H1 (cell line): ENCODE data around the gene SIPA1L3. TPM values are rescaled to one million over a fixed set of nuclear protein-coding genes. Genes with fewer than 3 reads are reported as not detected.

Source experiments
- CTCF ChIA-PET: fragments of 300-600 bp; sonication (Branson Sonifier 250); formaldehyde crosslinking; loops from one replicate; lab custom pipeline; 2021; ENCODE audit not compliant: partially characterized antibody; lab: Charles Lee
- POLR2A ChIA-PET: fragments of 300-600 bp; sonication (Branson Sonifier 250); formaldehyde crosslinking; loops from one replicate; lab custom pipeline; 2021; ENCODE audit warnings: inconsistent platforms; ENCODE audit not compliant: partially characterized antibody; lab: Charles Lee
- DNase-seq, 2 experiments: peaks; one replicate each; pipeline versions ENCODE4 v3.0.0 to v3.0.0-alpha.2; 2010 to 2022; ENCODE audit warnings: low spot score in 2 of 2, low read depth in 1 of 2, mixed read lengths in 1 of 2
- FAIRE-seq: peaks from 2 replicates; lab custom pipeline; 2011; peaks lifted over from hg19 to GRCh38; lab: Jason Lieb, UNC
- H2AFZ ChIP-seq: 2 replicates; pipeline ENCODE4 v1.8.1; 2012; ENCODE audit warnings: low read length, inconsistent platforms
- H2AK5ac ChIP-seq: 2 replicates; pipeline ENCODE4 v1.6.1; 2013; ENCODE audit warnings: low read depth, low read length
- H2BK120ac ChIP-seq: replicated peaks from 2 replicates; pipeline ENCODE3; 2013; ENCODE audit warnings: low read depth, low read length, inconsistent platforms
- H2BK12ac ChIP-seq: 2 replicates; pipeline ENCODE4 v1.6.1; 2013; ENCODE audit warnings: low read depth, low read length
- H2BK15ac ChIP-seq: 2 replicates; pipeline ENCODE4 v1.6.1; 2013; ENCODE audit warnings: low read length
- H2BK20ac ChIP-seq: 2 replicates; pipeline ENCODE4 v1.6.1; 2013; ENCODE audit warnings: low read length
- H2BK5ac ChIP-seq: 2 replicates; pipeline ENCODE4 v1.6.1; 2013; ENCODE audit warnings: low read depth, low read length
- H3K14ac ChIP-seq: 2 replicates; pipeline ENCODE4 v1.6.1; 2013; ENCODE audit warnings: inconsistent platforms; ENCODE audit not compliant: insufficient read length
- H3K18ac ChIP-seq: 2 replicates; pipeline ENCODE4 v1.6.1; 2013; ENCODE audit warnings: low read length; ENCODE audit errors: extremely low read depth
- H3K23ac ChIP-seq: 2 replicates; pipeline ENCODE4 v1.6.1; 2013; ENCODE audit warnings: inconsistent platforms; ENCODE audit not compliant: insufficient read length
- H3K23me2 ChIP-seq: 2 replicates; pipeline ENCODE4 v1.6.1; 2013; ENCODE audit warnings: low read depth, low read length
- H3K27ac ChIP-seq: 2 replicates; pipeline ENCODE4 v1.6.1; 2011; ENCODE audit warnings: low read depth, low read length, inconsistent platforms
- H3K27me3 ChIP-seq, 4 experiments: replicated peaks in 1 of 4; 1 replicate in 1 of 4; 2 replicates in 3 of 4; pipeline versions ENCODE4 v1.6.1 to v1.8.1; 2011 to 2013; ENCODE audit warnings: low read length in 3 of 4, mild to moderate bottlenecking in 3 of 4, inconsistent platforms in 2 of 4, mixed read lengths in 2 of 4, moderate library complexity in 1 of 4; ENCODE audit not compliant: control insufficient read depth in 3 of 4, insufficient read depth in 3 of 4; ENCODE audit errors: extremely low read depth in 1 of 4
- H3K36me3 ChIP-seq, 4 experiments: 2 replicates each; pipeline versions ENCODE4 v1.6.1 to v1.8.1; 2011 to 2013; ENCODE audit warnings: mild to moderate bottlenecking in 4 of 4, low read length in 3 of 4, moderate library complexity in 2 of 4, control low read depth in 1 of 4, inconsistent platforms in 1 of 4; ENCODE audit not compliant: insufficient read depth in 4 of 4, control insufficient read depth in 2 of 4
- H3K4ac ChIP-seq: replicated peaks from 2 replicates; pipeline ENCODE3; 2013; ENCODE audit warnings: low read length, low read depth, mixed read lengths, inconsistent platforms; ENCODE audit not compliant: insufficient read length
- H3K4me1 ChIP-seq, 4 experiments: replicated peaks in 1 of 4; 1 replicate in 1 of 4; 2 replicates in 3 of 4; pipeline versions ENCODE4 v1.6.1 to v1.8.1; 2011 to 2013; ENCODE audit warnings: low read length in 3 of 4, inconsistent platforms in 2 of 4, mixed read lengths in 1 of 4; ENCODE audit not compliant: insufficient read depth in 4 of 4, control insufficient read depth in 3 of 4
- H3K4me2 ChIP-seq, 2 experiments: 2 replicates each; pipeline versions ENCODE4 v1.6.1 to v1.8.1; 2011 to 2013; ENCODE audit warnings: low read depth in 2 of 2, low read length in 2 of 2, control low read depth in 1 of 2, inconsistent platforms in 1 of 2, mild to moderate bottlenecking in 1 of 2; ENCODE audit not compliant: insufficient read depth in 1 of 2
- H3K4me3 ChIP-seq, 4 experiments: fragments of 200-600, 300-600 bp in 1 of 4; sonication (generic), shearing (Covaris generic), sonication (Bioruptor Twin) in 1 of 4; 2 replicates each; pipeline versions ENCODE4 v1.5.1 to v1.8.1; 2011 to 2016; ENCODE audit warnings: low read length in 4 of 4, low read depth in 3 of 4, control low read depth in 2 of 4, inconsistent platforms in 2 of 4, mild to moderate bottlenecking in 2 of 4, mixed read lengths in 1 of 4, moderate library complexity in 1 of 4; ENCODE audit not compliant: insufficient read depth in 2 of 4; ENCODE audit errors: extremely low read depth in 1 of 4
- H3K56ac ChIP-seq: replicated peaks from 2 replicates; pipeline ENCODE3; 2013; ENCODE audit warnings: low read depth, mild to moderate bottlenecking, mixed read lengths, low read length, inconsistent platforms; ENCODE audit not compliant: insufficient read length
- H3K79me1 ChIP-seq: 2 replicates; pipeline ENCODE4 v1.6.1; 2013; ENCODE audit warnings: low read depth, low read length, control low read depth
- H3K79me2 ChIP-seq, 2 experiments: 2 replicates each; pipeline versions ENCODE4 v1.6.1 to v1.8.1; 2012 to 2013; ENCODE audit warnings: low read length in 2 of 2, mild to moderate bottlenecking in 2 of 2, inconsistent platforms in 1 of 2; ENCODE audit not compliant: insufficient read depth in 2 of 2, control insufficient read depth in 1 of 2
- H3K9ac ChIP-seq, 4 experiments: replicated peaks in 1 of 4; 1 replicate in 1 of 4; 2 replicates in 3 of 4; pipeline versions ENCODE4 v1.6.1 to v1.8.1; 2011 to 2013; ENCODE audit warnings: low read depth in 3 of 4, low read length in 3 of 4, control low read depth in 2 of 4, mild to moderate bottlenecking in 2 of 4, moderate library complexity in 2 of 4, inconsistent platforms in 1 of 4; ENCODE audit errors: extremely low read depth in 1 of 4
- H3K9me3 ChIP-seq, 2 experiments: 2 replicates each; pipeline versions ENCODE4 v1.6.1 to v1.8.1; 2012 to 2013; ENCODE audit warnings: mild to moderate bottlenecking in 2 of 2, moderate library complexity in 2 of 2, control low read depth in 1 of 2, inconsistent platforms in 1 of 2, low read depth in 1 of 2, low read length in 1 of 2, mixed read lengths in 1 of 2; ENCODE audit not compliant: insufficient read depth in 2 of 2
- H4K20me1 ChIP-seq, 2 experiments: replicated peaks in 1 of 2; 2 replicates each; pipeline versions ENCODE3 to v1.8.1; 2011 to 2013; ENCODE audit warnings: inconsistent platforms in 2 of 2, low read length in 2 of 2, mild to moderate bottlenecking in 1 of 2; ENCODE audit not compliant: insufficient read depth in 2 of 2, control insufficient read depth in 1 of 2
- H4K5ac ChIP-seq: 2 replicates; pipeline ENCODE4 v1.6.1; 2013; ENCODE audit warnings: low read length, low read depth, mixed read lengths, inconsistent platforms; ENCODE audit not compliant: insufficient read length
- H4K8ac ChIP-seq: 2 replicates; pipeline ENCODE4 v1.8.0; 2013; ENCODE audit warnings: mild to moderate bottlenecking, moderate library complexity, low read length, inconsistent platforms; ENCODE audit not compliant: insufficient read depth; ENCODE audit errors: extremely low read depth
- H4K91ac ChIP-seq: replicated peaks from 2 replicates; pipeline ENCODE3; 2013; ENCODE audit warnings: low read length, mixed read lengths, inconsistent platforms; ENCODE audit not compliant: insufficient read length
- BACH1 ChIP-seq: IDR thresholded peaks from 2 replicates; pipeline ENCODE4 v1.6.1; 2012; ENCODE audit warnings: low read length, improper control_type of control experiment
- BCL11A ChIP-seq, 2 experiments: IDR thresholded peaks; one replicate each; pipeline ENCODE4 v1.6.1; 2011; ENCODE audit warnings: low read depth in 2 of 2, low read length in 2 of 2, mild to moderate bottlenecking in 2 of 2
- KDM4A ChIP-seq: IDR thresholded peaks from one replicate; pipeline ENCODE4 v1.7.1; 2012; ENCODE audit warnings: low read depth, mild to moderate bottlenecking, moderate library complexity, low read length, inconsistent platforms; ENCODE audit not compliant: severe bottlenecking
- RFX5 ChIP-seq: IDR thresholded peaks from 2 replicates; pipeline ENCODE4 v1.6.1; 2011; ENCODE audit warnings: low read depth, low read length, improper control_type of control experiment, borderline replicate concordance
- SAP30 ChIP-seq: fragments of 300-600 bp; sonication (generic); IDR thresholded peaks from 2 replicates; pipeline ENCODE4 v1.7.1; 2012; ENCODE audit warnings: low read length, moderate library complexity, mild to moderate bottlenecking, inconsistent platforms; ENCODE audit not compliant: insufficient read depth, insufficient replicate concordance
- SIX5 ChIP-seq: IDR thresholded peaks from 2 replicates; pipeline ENCODE4 v1.6.1; 2011; ENCODE audit warnings: mild to moderate bottlenecking, low read depth, low read length
- SP1 ChIP-seq: IDR thresholded peaks from 2 replicates; pipeline ENCODE4 v1.6.1; 2011; ENCODE audit warnings: low read depth, low read length
- SUZ12 ChIP-seq: fragments of 200-600 bp; sonication (generic); IDR thresholded peaks from 2 replicates; pipeline ENCODE4 v1.6.1; 2012; ENCODE audit warnings: mild to moderate bottlenecking, inconsistent platforms, low read length, moderate library complexity, mixed read lengths
- WGBS, 2 experiments: shearing (Covaris generic) in 1 of 2; methylation state at CpG; one replicate each; pipeline versions ENCODE4 v1.1.6 to v1.1.7; 2013 to 2015; ENCODE audit warnings: low lambda C conversion rate in 2 of 2, mixed read lengths in 2 of 2, inconsistent platforms in 1 of 2, low coverage in 1 of 2, missing lambda C conversion rate in 1 of 2; ENCODE audit not compliant: insufficient replicate concordance in 2 of 2, insufficient coverage in 1 of 2, insufficient read length in 1 of 2; ENCODE audit errors: extremely low coverage in 1 of 2, missing lambda C conversion rate in 1 of 2; 5-methylcytosine and 5-hydroxymethylcytosine counted together
- polyA plus RNA-seq, 7 experiments: library from polyadenylated mRNA; depleted of rRNA in 3 of 7; stranded (reverse) in 5 of 7; unstranded in 2 of 7; fragments of >200 nt in 5 of 7; fragments of 200-250 nt in 2 of 7; gene quantifications; 1 replicate in 5 of 7; 2 replicates in 1 of 7; 4 replicates in 1 of 7; pipeline versions ENCODE4 v1.2.1 to v1.2.3, GENCODE V29; 2011 to 2013; ENCODE audit warnings: missing spikeins in 2 of 7, mixed read lengths in 2 of 7
- total RNA-seq: library from RNA; stranded (reverse); fragmentation: NEBNext Ultra II Directional; extraction: Animal tissue kit (Norgen Biotek cat#: 25700); gene quantifications from 2 replicates; pipeline ENCODE4 v1.2.1, GENCODE V29; 2021
- TF ChIP-seq, protein P1 (sequence below): IDR thresholded peaks from 2 replicates; pipeline ENCODE4 v1.6.1; 2012; ENCODE audit warnings: inconsistent platforms

SIPA1L3 gene
- total and polyA plus RNA-seq, 2 of the 8 experiments (the other 6 are each of a cell fraction or from before 2014, with no cell fraction given): 15.0 to 54.9 TPM

DNA sequence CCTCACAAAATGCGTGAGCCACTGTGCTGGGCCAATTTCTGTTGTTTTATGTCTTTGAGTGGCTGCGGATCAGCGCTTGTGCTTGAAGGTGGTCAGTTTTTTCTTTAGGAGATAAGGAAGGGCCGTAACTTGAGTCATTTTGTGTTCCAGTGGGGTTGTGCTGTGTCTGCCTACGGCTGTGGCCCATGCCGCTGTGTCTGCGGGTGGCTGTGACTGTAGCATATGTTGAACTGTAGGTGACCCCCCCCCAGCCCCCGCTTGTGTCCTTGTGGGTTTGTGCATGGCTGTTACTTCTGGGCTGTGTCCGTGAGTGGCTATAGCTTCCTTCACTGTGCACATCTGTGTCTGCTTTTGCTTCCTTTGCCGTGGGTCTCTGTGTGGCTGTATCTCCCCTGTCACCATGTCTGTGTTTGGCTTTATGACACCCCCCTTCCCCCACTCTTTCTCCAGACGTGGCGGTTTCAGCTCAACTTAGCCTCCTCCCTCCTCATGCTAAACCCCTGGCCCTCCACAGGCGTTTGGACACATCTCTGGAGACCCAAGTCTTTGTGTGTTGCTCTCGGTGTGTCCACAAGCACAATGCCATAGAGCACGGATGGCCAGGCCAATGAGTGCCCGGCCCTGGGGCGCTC is 348.5 kb downstream of the SIPA1L3 start:
- Histone ChIP-seq H2BK20ac (0 out of 2 replicates have a peak overlapping the region, but pooled peaks have one; percentile 48), H3K23ac (no peak overlapping the region), H2BK5ac (peak overlapping the region; percentile 44; the same call in 1 of the 2 replicates), H3K4ac (peak overlapping the region; percentile 91), H2AFZ (0 out of 2 replicates have a peak overlapping the region, but pooled peaks have one; percentile 34), H3K79me2 (no peaks in the 10 kb centered on the region), H4K5ac (no peak overlapping the region), H4K8ac (peak overlapping the region; percentile 46; the same call in 1 of the 2 replicates), H3K4me2 (peak overlapping the region; percentile 71 to 78), H3K79me1 (0 out of 2 replicates have a peak, but pooled peaks cover 2% of the 10 kb centered on the region), H3K23me2 (peaks cover 8% of the 10 kb centered on the region; the same call in 1 of the 2 replicates), H3K27ac (no peak overlapping the region), H2BK12ac (peak overlapping the region; percentile 39; the same call in 1 of the 2 replicates), H2BK120ac (peak overlapping the region; percentile 54), H4K20me1 (peaks cover 0 to 2% of the 10 kb centered on the region in 2 experiments), H3K18ac (peak overlapping the region; percentile 24; the same call in 1 of the 2 replicates), H2BK15ac (peak overlapping the region; percentile 92; the same call in 1 of the 2 replicates), H3K36me3 (no peaks in the 10 kb centered on the region), H2AK5ac (0 out of 2 replicates have a peak overlapping the region, but pooled peaks have one; percentile 65), H3K27me3 (peaks cover 0 to 16% (median 12%) of the 10 kb centered on the region in 4 experiments; a peak in 4 of 7 replicates), H3K4me1 (peaks cover 9 to 37% (median 23%) of the 10 kb centered on the region in 4 experiments), H3K9ac (no peak overlapping the region; a peak in 1 of 7 replicates), H3K9me3 (no peaks in the 10 kb centered on the region), H3K14ac (no peak overlapping the region), H3K4me3 (peak overlapping the region; percentile 48 to 63 (median 51)), H4K91ac (peak overlapping the region; percentile 10), H3K56ac (no peak overlapping the region)
- DNase-seq (no peak), FAIRE-seq (no peak)
- POLR2A ChIA-PET: interaction anchor here (1.1 to 3.6 kb wide), 7 partner anchors 8 to 63 kb away, joined by 3 to 20 read pairs (median 9); partner anchors contain the start of genes C19orf33 and SPINT2
- CTCF ChIA-PET: interaction anchor here (0.6 to 10.2 kb wide), 17 partner anchors 11 to 337 kb away, joined by 3 to 124 read pairs (median 4); partner anchors contain the start of genes C19orf33 and GGN
- WGBS, 2 experiments: 72% methylated on average over 16 of the region's 17 CpGs; no CpG with 5 or more reads in 1 of the 2 experiments
- no peak for TF ChIP-seq SIX5
- TF ChIP-seq KDM4A: no peak
- TF ChIP-seq BACH1: no peak
- TF ChIP-seq SAP30: no peak
- no peak for TF ChIP-seq BCL11A (IDR thresholded peaks at IDR 0.05; ENCODE audit: low read depth in 2 of 2, low read length in 2 of 2)
- 0 out of 2 replicates have a peak, but pooled peaks have one; percentile 14 for TF ChIP-seq SUZ12
- TF ChIP-seq, protein P1, sequence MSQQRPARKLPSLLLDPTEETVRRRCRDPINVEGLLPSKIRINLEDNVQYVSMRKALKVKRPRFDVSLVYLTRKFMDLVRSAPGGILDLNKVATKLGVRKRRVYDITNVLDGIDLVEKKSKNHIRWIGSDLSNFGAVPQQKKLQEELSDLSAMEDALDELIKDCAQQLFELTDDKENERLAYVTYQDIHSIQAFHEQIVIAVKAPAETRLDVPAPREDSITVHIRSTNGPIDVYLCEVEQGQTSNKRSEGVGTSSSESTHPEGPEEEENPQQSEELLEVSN: no peak
- no peak for TF ChIP-seq SP1
- TF ChIP-seq RFX5: no peak
